HepG2 (cell line): ENCODE data around the gene CYP11A1. TPM values are rescaled to one million over a fixed set of nuclear protein-coding genes. Genes with fewer than 3 reads are reported as not detected.
A peak's percentile ranks its signal among the peaks of the same experiment; 100 is the strongest.

Experiments
- FOSL1 ChIP-seq: sonication (generic); formaldehyde crosslinking; IDR thresholded peaks from 2 replicates; pipeline ENCODE4 v1.9.0; 2021; ENCODE audit warnings: missing genetic modification reagents, borderline replicate concordance
- KDM3A ChIP-seq: IDR thresholded peaks from 2 replicates; pipeline ENCODE4 v1.6.1; 2018; ENCODE audit warnings: low read depth, missing compliant biosample characterization
- KLF15 ChIP-seq: sonication (generic); formaldehyde crosslinking; IDR thresholded peaks from 2 replicates; pipeline ENCODE4 v1.8.1; 2023; ENCODE audit warnings: borderline replicate concordance, mild to moderate bottlenecking, inconsistent platforms, missing genetic modification reagents, mixed read lengths
- MED8 ChIP-seq: sonication (generic); formaldehyde crosslinking; IDR thresholded peaks from 2 replicates; pipeline ENCODE4 v1.8.1; 2023; ENCODE audit warnings: mild to moderate bottlenecking, missing genetic modification reagents; ENCODE audit not compliant: insufficient replicate concordance
- POLR2AphosphoS5 ChIP-seq: IDR thresholded peaks from 2 replicates; pipeline ENCODE4 v1.6.1; 2012; ENCODE audit warnings: low read depth, low read length
- RORA ChIP-seq: sonication (generic); formaldehyde crosslinking; IDR thresholded peaks from 2 replicates; pipeline ENCODE4 v1.5.0; 2020; ENCODE audit warnings: mild to moderate bottlenecking, missing genetic modification reagents, moderate library complexity
- SETDB1 ChIP-seq: sonication (generic); formaldehyde crosslinking; IDR thresholded peaks from 2 replicates; pipeline ENCODE4 v1.5.1; 2020; ENCODE audit warnings: missing genetic modification reagents, mild to moderate bottlenecking, borderline replicate concordance
- TEAD3 ChIP-seq: optimal IDR thresholded peaks from 2 replicates; pipeline ENCODE3; 2016; ENCODE audit warnings: borderline replicate concordance
- ZNF496 ChIP-seq: sonication (generic); formaldehyde crosslinking; IDR thresholded peaks from 2 replicates; pipeline ENCODE4 v1.8.1; 2023; ENCODE audit warnings: mild to moderate bottlenecking, moderate library complexity, missing genetic modification reagents; ENCODE audit not compliant: insufficient replicate concordance
- ZNF547 ChIP-seq: sonication (generic); formaldehyde crosslinking; IDR thresholded peaks from 2 replicates; pipeline ENCODE4 v1.5.1; 2020; ENCODE audit warnings: mild to moderate bottlenecking, missing genetic modification reagents
- ZNF567 ChIP-seq: sonication (generic); formaldehyde crosslinking; IDR thresholded peaks from 2 replicates; pipeline ENCODE4 v1.8.1; 2023; ENCODE audit warnings: mild to moderate bottlenecking, missing genetic modification reagents, borderline replicate concordance
- ZNF782 ChIP-seq: sonication (generic); formaldehyde crosslinking; IDR thresholded peaks from 2 replicates; pipeline ENCODE4 v1.4.0; 2020; ENCODE audit warnings: missing genetic modification reagents, mild to moderate bottlenecking, borderline replicate concordance
- polyA plus RNA-seq, 8 experiments: library from polyadenylated mRNA; depleted of rRNA in 3 of 8; stranded (reverse) in 7 of 8; unstranded in 1 of 8; fragments of >200 nt; fragmentation: Illumina TruSeq in 4 of 8; extraction: Trizol in 4 of 8; gene quantifications; 2 replicates each; pipeline versions ENCODE4 v1.2.1 to v1.2.3, GENCODE V29; 2011 to 2016; ENCODE audit warnings: low read depth in 4 of 8, missing spikeins in 1 of 8, mixed read lengths in 1 of 8; ENCODE audit not compliant: insufficient read depth in 1 of 8
- total RNA-seq, 5 experiments: library from RNA; depleted of rRNA; stranded (reverse); fragments of >200 nt; fragmentation: Illumina TruSeq; extraction: Trizol; gene quantifications; 2 replicates each; pipeline ENCODE4 v1.2.3, GENCODE V29; 2016; ENCODE audit warnings: low read depth in 1 of 5
- TF ChIP-seq, protein P1 (sequence below): sonication (generic); formaldehyde crosslinking; IDR thresholded peaks from 2 replicates; pipeline ENCODE4 v1.5.1; 2020; ENCODE audit warnings: missing genetic modification reagents, mild to moderate bottlenecking, borderline replicate concordance
- TF ChIP-seq, protein P2 (sequence below): conservative IDR thresholded peaks from 2 replicates; pipeline ENCODE4 v1.6.1; 2018; ENCODE audit warnings: missing genetic modification reagents
- TF ChIP-seq, protein P3 (sequence below): sonication (generic); formaldehyde crosslinking; IDR thresholded peaks from 2 replicates; pipeline ENCODE4 v1.4.0; 2020; ENCODE audit warnings: mild to moderate bottlenecking, missing genetic modification reagents, borderline replicate concordance
- TF ChIP-seq, protein P4 (sequence below): fragments of 450-650 bp; IDR thresholded peaks from 2 replicates; pipeline ENCODE4 v1.6.1; 2017
- TF ChIP-seq, protein P5 (sequence below): sonication (generic); formaldehyde crosslinking; IDR thresholded peaks from 2 replicates; pipeline ENCODE4 v1.8.1; 2023; ENCODE audit warnings: mild to moderate bottlenecking, missing genetic modification reagents

CYP11A1 gene
- total and polyA plus RNA-seq, 2 of the 13 experiments (the other 11 are each of a cell fraction or from before 2014, with no cell fraction given), result 0.66 to 0.92 TPM

DNA sequence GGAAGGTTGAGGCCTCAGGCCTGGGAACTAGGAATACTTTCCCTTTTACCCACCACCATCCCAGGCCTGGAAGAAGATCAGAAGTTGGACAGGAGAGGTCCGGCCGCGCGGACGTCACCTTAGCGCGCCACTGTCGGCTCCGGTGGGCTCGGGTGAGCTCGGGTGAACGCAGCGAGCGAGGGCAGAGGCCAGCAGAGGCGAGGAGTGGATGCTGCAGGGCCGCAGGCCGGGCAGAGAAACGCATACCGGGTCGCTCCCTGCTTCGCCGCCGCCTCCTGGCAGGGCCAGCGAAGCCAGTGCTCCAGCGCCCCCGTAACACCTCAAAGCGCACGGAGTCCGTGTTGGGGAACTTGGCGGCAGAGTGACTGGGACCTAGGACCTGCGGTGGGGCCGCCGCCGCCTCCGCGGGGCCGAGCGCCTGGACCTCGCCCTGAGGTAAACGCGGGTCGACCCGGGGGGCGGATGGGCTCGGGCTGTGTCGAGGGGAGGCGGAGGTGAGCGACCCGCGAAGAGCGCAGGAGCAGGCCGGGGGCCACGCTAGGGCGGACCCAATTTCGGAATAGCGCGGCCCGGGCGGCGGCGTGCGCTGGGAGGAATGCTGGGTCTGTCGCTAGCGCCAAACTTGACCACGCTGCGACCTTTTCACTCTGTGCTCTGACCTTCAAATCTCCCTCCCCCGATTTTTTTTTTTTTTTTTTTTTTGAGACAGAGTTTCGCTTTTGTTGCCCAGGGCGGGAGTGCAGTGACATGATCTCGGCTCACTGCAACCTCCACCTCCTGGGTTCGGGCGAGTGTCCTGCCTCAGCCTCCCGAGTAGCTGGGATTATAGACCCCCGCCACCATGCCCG lies 1.6 kb downstream of the CYP11A1 start (continued):
- peak; percentile 59; the same call in 1 of the 2 replicates for TF ChIP-seq ZNF782
- TF ChIP-seq, protein P1, sequence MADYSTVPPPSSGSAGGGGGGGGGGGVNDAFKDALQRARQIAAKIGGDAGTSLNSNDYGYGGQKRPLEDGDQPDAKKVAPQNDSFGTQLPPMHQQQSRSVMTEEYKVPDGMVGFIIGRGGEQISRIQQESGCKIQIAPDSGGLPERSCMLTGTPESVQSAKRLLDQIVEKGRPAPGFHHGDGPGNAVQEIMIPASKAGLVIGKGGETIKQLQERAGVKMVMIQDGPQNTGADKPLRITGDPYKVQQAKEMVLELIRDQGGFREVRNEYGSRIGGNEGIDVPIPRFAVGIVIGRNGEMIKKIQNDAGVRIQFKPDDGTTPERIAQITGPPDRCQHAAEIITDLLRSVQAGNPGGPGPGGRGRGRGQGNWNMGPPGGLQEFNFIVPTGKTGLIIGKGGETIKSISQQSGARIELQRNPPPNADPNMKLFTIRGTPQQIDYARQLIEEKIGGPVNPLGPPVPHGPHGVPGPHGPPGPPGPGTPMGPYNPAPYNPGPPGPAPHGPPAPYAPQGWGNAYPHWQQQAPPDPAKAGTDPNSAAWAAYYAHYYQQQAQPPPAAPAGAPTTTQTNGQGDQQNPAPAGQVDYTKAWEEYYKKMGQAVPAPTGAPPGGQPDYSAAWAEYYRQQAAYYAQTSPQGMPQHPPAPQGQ (CRISPR knock-in tag), result no peak
- TF ChIP-seq, protein P2, sequence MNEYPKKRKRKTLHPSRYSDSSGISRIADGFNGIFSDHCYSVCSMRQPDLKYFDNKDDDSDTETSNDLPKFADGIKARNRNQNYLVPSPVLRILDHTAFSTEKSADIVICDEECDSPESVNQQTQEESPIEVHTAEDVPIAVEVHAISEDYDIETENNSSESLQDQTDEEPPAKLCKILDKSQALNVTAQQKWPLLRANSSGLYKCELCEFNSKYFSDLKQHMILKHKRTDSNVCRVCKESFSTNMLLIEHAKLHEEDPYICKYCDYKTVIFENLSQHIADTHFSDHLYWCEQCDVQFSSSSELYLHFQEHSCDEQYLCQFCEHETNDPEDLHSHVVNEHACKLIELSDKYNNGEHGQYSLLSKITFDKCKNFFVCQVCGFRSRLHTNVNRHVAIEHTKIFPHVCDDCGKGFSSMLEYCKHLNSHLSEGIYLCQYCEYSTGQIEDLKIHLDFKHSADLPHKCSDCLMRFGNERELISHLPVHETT (CRISPR knock-in tag), result no peak
- peak; percentile 86 for TF ChIP-seq ZNF547 (CRISPR knock-in tag)
- TF ChIP-seq, protein P3, sequence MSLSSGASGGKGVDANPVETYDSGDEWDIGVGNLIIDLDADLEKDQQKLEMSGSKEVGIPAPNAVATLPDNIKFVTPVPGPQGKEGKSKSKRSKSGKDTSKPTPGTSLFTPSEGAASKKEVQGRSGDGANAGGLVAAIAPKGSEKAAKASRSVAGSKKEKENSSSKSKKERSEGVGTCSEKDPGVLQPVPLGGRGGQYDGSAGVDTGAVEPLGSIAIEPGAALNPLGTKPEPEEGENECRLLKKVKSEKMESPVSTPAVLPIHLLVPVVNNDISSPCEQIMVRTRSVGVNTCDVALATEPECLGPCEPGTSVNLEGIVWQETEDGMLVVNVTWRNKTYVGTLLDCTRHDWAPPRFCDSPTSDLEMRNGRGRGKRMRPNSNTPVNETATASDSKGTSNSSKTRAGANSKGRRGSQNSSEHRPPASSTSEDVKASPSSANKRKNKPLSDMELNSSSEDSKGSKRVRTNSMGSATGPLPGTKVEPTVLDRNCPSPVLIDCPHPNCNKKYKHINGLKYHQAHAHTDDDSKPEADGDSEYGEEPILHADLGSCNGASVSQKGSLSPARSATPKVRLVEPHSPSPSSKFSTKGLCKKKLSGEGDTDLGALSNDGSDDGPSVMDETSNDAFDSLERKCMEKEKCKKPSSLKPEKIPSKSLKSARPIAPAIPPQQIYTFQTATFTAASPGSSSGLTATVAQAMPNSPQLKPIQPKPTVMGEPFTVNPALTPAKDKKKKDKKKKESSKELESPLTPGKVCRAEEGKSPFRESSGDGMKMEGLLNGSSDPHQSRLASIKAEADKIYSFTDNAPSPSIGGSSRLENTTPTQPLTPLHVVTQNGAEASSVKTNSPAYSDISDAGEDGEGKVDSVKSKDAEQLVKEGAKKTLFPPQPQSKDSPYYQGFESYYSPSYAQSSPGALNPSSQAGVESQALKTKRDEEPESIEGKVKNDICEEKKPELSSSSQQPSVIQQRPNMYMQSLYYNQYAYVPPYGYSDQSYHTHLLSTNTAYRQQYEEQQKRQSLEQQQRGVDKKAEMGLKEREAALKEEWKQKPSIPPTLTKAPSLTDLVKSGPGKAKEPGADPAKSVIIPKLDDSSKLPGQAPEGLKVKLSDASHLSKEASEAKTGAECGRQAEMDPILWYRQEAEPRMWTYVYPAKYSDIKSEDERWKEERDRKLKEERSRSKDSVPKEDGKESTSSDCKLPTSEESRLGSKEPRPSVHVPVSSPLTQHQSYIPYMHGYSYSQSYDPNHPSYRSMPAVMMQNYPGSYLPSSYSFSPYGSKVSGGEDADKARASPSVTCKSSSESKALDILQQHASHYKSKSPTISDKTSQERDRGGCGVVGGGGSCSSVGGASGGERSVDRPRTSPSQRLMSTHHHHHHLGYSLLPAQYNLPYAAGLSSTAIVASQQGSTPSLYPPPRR (CRISPR knock-in tag), result peak; percentile 41; the same call in 1 of the 2 replicates
- no peak for TF ChIP-seq SETDB1
- TF ChIP-seq, protein P4, sequence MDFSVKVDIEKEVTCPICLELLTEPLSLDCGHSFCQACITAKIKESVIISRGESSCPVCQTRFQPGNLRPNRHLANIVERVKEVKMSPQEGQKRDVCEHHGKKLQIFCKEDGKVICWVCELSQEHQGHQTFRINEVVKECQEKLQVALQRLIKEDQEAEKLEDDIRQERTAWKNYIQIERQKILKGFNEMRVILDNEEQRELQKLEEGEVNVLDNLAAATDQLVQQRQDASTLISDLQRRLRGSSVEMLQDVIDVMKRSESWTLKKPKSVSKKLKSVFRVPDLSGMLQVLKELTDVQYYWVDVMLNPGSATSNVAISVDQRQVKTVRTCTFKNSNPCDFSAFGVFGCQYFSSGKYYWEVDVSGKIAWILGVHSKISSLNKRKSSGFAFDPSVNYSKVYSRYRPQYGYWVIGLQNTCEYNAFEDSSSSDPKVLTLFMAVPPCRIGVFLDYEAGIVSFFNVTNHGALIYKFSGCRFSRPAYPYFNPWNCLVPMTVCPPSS, result no peak
- TF ChIP-seq POLR2AphosphoS5, result no peak
- TF ChIP-seq ZNF496 (CRISPR knock-in tag), result no peak
- no peak; the same call in 1 of the 2 replicates for TF ChIP-seq ZNF567 (CRISPR knock-in tag)
- no peak for TF ChIP-seq MED8 (CRISPR knock-in tag)
- TF ChIP-seq, protein P5, sequence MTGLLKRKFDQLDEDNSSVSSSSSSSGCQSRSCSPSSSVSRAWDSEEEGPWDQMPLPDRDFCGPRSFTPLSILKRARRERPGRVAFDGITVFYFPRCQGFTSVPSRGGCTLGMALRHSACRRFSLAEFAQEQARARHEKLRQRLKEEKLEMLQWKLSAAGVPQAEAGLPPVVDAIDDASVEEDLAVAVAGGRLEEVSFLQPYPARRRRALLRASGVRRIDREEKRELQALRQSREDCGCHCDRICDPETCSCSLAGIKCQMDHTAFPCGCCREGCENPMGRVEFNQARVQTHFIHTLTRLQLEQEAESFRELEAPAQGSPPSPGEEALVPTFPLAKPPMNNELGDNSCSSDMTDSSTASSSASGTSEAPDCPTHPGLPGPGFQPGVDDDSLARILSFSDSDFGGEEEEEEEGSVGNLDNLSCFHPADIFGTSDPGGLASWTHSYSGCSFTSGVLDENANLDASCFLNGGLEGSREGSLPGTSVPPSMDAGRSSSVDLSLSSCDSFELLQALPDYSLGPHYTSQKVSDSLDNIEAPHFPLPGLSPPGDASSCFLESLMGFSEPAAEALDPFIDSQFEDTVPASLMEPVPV, result peak; percentile 90
- TF ChIP-seq KLF15 (CRISPR knock-in tag), result no peak
- TF ChIP-seq TEAD3 (CRISPR knock-in tag), result peak; percentile 45
- no peak for TF ChIP-seq FOSL1 (CRISPR knock-in tag)
- TF ChIP-seq RORA (CRISPR knock-in tag), result no peak
- no peak for TF ChIP-seq KDM3A
